Body of pancreas (tissue), 4 donors: ENCODE results near the gene CREM.

ENCODE experiments used
- CTCF ChIP-seq, 7 experiments: fragments of 450-650 bp in 4 of 7; fragments of 200-600 bp in 3 of 7; sonication (generic) in 3 of 7; IDR thresholded peaks; one replicate each; pipeline ENCODE4 v1.5.1; 2016 to 2019; ENCODE audit warnings: antibody characterized with exemption in 7 of 7
- POLR2A ChIP-seq, 3 donors: fragments of 450-650 bp; IDR thresholded peaks; one replicate each; pipeline ENCODE4 v1.6.1; 2016; ENCODE audit warnings: antibody characterized with exemption in 3 of 3, mild to moderate bottlenecking in 2 of 3

- peak; percentile 79 to 96 (median 85) for TF ChIP-seq CTCF (IDR thresholded peaks at IDR 0.05)
- peak in 2 of 3 donors; percentile 54 to 61 for TF ChIP-seq POLR2A (IDR thresholded peaks at IDR 0.05)
These were observed 69.0 kb downstream of the CREM start for GRCh38 chr10:35195361-35196306.
